NCI-H82 treated with DMSO at 0.1 percent for 48 hours (cell line): Measurements from ENCODE around the gene ZNF850.

Source experiments
- DNase-seq: peaks from one replicate; lab custom pipeline; 2025; ENCODE audit not compliant: unreplicated experiment; lab: John Stamatoyannopoulos, UW

ZNF850 gene

GRCh38 chr19:36707134-36707533 is 65.5 kb downstream of the ZNF850 start:
- DNase-seq, result no peak

DNA sequence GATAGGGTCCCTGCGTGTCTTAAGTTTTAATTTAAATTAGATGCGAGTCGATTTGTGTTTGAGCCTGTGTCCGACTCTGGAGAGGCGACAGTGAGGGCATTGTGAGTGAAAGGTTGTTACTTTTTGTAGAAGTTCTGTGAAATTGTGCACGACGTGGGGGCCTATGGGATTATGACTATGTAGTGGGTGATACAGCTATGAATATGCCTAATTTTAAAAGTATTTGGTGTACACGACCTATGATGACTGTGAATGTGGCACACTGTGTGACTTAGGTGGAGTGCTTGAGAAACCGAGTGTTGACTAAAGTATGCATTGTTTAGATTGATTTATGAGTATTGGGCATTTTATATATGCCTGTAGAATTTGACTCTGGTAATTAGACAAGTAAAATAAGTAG is 84.5 kb downstream of the ZNF850 start:
- DNase-seq, result no peak

GRCh38 chr19:36687214-36688056 is 85.2 kb downstream of the ZNF850 start, which contains the start of gene ZNF567:
Gene ZNF567, plus strand, starts transcription at chr19:36687612. Its CDS starts 7,256 bp downstream, at chr19:36694868.
- peak; percentile 84 for DNase-seq

DNA sequence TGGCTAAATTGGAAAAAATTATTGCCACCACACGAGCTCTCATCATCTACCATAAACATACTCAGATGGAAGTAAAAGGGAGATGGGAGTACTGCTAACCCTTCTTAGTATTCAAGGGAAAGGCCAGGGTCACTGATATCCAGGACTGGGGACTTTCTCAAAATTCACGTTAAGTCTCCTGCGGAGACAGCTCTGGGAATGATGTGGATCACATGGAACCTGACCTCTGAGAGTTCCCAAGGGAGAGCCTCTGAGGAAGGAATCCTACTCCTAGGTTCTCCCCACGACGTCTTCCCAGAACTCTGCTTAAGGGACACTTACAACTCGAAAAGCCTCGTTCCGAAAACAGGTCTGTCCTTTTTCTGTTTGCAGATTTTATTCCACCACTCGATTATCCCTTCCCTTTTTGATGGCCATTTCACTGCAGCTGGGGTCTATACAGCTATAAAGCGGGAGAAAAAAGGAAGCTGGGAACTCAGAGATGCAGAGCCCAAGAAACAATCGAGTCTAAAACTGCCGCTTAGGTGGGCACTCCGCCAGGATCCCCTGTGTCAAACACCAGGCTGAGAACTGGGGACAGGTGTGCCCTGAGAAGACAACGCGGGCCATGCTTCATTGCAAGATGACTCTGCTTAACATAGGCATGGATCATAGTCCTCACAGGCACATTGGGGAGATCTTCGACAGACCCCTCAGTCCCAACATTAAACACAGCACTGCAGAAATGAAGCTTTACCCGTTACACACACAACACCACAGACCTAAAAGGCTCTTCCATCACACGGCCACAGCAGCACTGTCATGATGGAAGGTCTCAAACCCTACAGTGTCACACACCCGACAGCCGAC is 86.0 kb downstream of the ZNF850 start:
- no peak for DNase-seq

GRCh38 chr19:36685835-36686234 is 86.8 kb downstream of the ZNF850 start:
- DNase-seq, result no peak

GRCh38 chr19:36679455-36679854 is 93.2 kb downstream of the ZNF850 start:
- DNase-seq, result no peak

DNA sequence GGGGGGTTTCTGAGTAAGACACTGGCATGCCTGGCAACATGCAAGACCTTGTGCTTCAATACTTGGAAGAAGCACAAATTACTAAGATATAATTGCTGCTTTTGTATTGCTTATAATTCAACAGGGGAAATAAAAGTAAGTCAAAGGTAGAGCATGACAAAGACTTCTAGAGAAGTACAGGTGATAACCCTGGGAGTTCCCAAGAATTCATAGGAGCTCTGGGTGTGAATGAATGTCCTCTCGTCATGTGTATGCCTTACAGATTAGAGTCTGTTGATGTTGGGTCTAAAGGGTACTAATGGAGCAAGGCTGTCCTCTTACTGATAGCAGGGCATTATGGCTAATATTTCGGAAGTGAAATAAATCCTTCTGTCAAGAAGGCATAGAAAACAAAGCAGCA is 98.4 kb downstream of the ZNF850 start:
- DNase-seq, result no peak

- no peak for DNase-seq
Observed at GRCh38 chr19:36672368-36672767, 100.2 kb downstream of the ZNF850 start.

- DNase-seq, result no peak
Observed at GRCh38 chr19:36668646-36669045, 104.0 kb downstream of the ZNF850 start.

DNA sequence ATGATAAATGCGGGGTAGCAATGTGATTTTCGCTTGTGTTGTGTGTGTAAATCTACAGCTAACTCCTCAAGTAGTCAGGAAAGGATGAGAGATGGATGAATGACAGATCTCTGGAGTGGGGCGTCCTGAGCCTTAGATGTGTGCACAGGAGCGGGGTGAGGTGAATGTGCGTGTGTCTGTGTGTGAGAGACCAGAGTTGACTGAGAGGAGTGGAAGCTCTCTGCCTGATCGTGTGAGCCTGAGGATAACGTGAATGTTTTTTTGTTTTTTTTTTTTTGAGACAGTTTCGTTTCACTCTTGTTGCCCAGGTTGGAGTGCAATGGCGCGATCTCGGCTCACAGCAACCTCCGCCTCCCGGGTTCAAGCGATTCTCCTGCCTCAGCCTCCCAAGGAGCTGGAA is 106.8 kb downstream of the ZNF850 start:
- DNase-seq, result no peak
